ENCODE measurements around the gene UTP25. TPM values are rescaled to one million over a fixed set of nuclear protein-coding genes. Genes with fewer than 3 reads are reported as not detected.

Gene UTP25
- total RNA-seq, 2 experiments from 2014 or later = 8.9 to 9.5 TPM

DNA sequence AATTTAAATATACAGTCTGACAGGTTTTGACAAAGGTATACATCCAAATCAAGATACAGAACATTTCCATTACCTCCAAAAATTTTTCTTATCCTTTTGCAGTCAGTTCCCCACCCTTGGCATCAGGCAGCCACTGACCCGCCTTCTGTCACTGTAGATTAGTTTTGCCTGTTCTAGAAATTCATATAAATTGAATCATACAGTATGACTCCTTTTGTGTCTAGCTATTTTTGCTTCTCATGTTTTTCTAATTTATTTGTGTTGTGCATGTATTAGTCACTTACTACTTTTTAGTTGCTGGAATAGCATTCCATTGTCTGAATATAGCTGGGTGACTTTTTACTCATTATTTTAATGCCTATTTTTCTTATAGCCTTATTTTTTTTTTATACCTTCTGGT lies 3.8 kb downstream of the UTP25 start:
- Mint-ChIP-seq H3K4me3 (no peak overlapping the region), H3K27me3 (no peaks in the 10 kb centered on the region), H3K27ac (no peak overlapping the region), H3K36me3 (ENCODE audit: low read depth) (peaks cover 61% of the 10 kb centered on the region), H3K4me1 (ENCODE audit: low read depth) (peaks cover 65% of the 10 kb centered on the region), H3K9me3 (no peaks in the 10 kb centered on the region)
- ATAC-seq = no peak
- no peak for DNase-seq
- TF ChIP-seq, protein P1, sequence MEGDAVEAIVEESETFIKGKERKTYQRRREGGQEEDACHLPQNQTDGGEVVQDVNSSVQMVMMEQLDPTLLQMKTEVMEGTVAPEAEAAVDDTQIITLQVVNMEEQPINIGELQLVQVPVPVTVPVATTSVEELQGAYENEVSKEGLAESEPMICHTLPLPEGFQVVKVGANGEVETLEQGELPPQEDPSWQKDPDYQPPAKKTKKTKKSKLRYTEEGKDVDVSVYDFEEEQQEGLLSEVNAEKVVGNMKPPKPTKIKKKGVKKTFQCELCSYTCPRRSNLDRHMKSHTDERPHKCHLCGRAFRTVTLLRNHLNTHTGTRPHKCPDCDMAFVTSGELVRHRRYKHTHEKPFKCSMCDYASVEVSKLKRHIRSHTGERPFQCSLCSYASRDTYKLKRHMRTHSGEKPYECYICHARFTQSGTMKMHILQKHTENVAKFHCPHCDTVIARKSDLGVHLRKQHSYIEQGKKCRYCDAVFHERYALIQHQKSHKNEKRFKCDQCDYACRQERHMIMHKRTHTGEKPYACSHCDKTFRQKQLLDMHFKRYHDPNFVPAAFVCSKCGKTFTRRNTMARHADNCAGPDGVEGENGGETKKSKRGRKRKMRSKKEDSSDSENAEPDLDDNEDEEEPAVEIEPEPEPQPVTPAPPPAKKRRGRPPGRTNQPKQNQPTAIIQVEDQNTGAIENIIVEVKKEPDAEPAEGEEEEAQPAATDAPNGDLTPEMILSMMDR (IDR thresholded peaks at IDR 0.05) = no peak
- intact Hi-C loops (cut with micrococcal nuclease) = no loop called here
- ChIA-PET POLR2A (no interaction called here), CTCF (interaction anchor here (3.0 kb wide), 1 partner anchor 9 kb away, joined by 13 read pairs; no protein-coding TSS in a partner anchor)

DNA sequence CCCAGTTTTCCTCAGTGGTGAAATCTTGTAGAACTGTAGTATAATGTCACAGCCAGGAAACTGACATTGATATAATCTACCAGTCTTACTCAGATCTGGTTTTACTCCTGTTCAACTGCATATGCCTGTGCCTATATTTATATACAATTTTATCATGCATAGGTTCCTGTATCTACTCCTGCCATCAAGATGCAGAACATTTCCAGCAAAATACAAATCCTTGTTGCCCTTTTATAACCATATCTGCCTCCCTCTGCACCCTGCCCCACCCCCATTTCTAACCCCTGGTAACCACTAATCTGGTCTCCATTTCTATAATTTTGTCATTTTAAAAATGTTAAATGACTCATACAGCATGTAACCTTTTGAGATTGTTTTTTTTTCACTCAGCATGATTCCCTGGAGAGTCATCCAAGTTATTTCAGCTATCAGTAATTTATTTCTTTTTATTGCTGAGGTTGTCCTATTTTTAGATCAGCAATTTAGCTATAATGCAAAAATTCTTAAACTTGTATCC lies 8.1 kb downstream of the UTP25 start:
- H3K27me3 Mint-ChIP-seq = no peaks in the 10 kb centered on the region
- no peaks in the 10 kb centered on the region for H3K9me3 Mint-ChIP-seq
- H3K36me3 Mint-ChIP-seq (ENCODE audit: low read depth) = peaks cover 82% of the 10 kb centered on the region
- POLR2A ChIA-PET = interaction anchor here (0.9 to 1.5 kb wide), 2 partner anchors 8 to 66 kb away, joined by 3 to 5 read pairs; partner anchors contain the start of gene UTP25
- peak; percentile 55 for ATAC-seq
- H3K4me3 Mint-ChIP-seq = no peak overlapping the region
- DNase-seq = peak; percentile 40
- TF ChIP-seq, protein P1 (IDR thresholded peaks at IDR 0.05) = no peak
- H3K27ac Mint-ChIP-seq = peak overlapping the region; percentile 12
- intact Hi-C loops (cut with micrococcal nuclease) = no loop called here
- CTCF ChIA-PET = interaction anchor here (1.0 to 7.0 kb wide), 5 partner anchors 11 to 68 kb away, joined by 3 to 47 read pairs (median 4); no protein-coding TSS in a partner anchor
- H3K4me1 Mint-ChIP-seq (ENCODE audit: low read depth) = peaks cover 58% of the 10 kb centered on the region

DNA sequence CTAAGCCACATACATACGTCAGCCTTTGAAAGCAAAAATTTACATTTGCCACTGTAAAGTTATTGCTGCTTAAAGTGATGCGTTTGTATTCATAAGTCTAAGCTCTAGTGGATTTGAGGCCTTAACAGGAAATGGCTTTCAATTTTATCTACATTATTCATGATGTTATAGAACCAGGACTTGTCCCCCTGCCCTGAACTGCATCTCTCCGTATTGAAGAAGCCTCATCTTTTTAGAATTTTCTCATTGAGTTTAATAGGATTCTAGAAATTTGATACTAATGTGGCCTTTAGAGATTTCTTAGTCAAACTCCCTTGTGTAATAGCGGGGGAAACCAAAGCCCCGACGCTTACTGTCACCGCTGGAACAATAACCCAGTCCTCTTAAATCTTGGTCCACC lies 9.9 kb downstream of the UTP25 start:
- DNase-seq = no peak
- no peaks in the 10 kb centered on the region for H3K9me3 Mint-ChIP-seq
- ChIA-PET POLR2A (interaction anchor here (1.3 kb wide), 1 partner anchor 9 kb away, joined by 4 read pairs; the partner anchor contains the start of gene UTP25), CTCF (interaction anchor here (1.1 to 7.0 kb wide), 3 partner anchors 10 to 18 kb away, joined by 3 to 47 read pairs (median 3); partner anchors contain the start of gene UTP25)
- no peaks in the 10 kb centered on the region for H3K27me3 Mint-ChIP-seq
- no peak for ATAC-seq
- no peak overlapping the region for H3K4me3 Mint-ChIP-seq
- intact Hi-C loops (cut with micrococcal nuclease) = no loop called here
- peaks cover 81% of the 10 kb centered on the region for H3K36me3 Mint-ChIP-seq (ENCODE audit: low read depth)
- H3K27ac Mint-ChIP-seq = peak overlapping the region; percentile 2
- TF ChIP-seq, protein P1 (IDR thresholded peaks at IDR 0.05) = no peak
- peaks cover 49% of the 10 kb centered on the region for H3K4me1 Mint-ChIP-seq (ENCODE audit: low read depth)

DNA sequence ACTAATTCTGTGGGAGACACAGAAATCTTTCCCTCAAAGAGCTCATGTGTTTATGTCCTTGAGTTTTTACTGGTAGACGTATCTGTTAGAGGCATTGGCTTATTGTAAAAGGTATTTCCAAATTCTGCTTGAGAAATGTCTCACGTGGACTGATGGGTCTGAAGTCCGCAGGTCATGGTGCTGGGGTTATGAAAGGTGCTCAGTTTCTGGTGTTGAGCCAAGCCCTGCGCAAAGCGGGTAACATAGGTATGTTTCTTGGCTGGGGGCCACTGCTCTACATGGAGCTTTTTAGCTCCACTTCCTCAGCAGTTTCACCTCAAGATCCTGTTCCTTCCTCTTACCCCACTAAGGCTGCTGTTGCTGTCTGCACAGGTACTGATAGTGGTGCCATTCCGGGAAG lies 10.8 kb downstream of the UTP25 start:
- TF ChIP-seq, protein P1 (IDR thresholded peaks at IDR 0.05) = no peak
- no peak overlapping the region for H3K4me3 Mint-ChIP-seq
- no peak overlapping the region for H3K27ac Mint-ChIP-seq
- H3K27me3 Mint-ChIP-seq = no peaks in the 10 kb centered on the region
- ATAC-seq (no peak), DNase-seq (no peak)
- CTCF ChIA-PET = interaction anchor here (1.2 to 7.0 kb wide), 3 partner anchors 10 to 25 kb away, joined by 3 to 47 read pairs (median 3); partner anchors contain the start of gene UTP25
- peaks cover 46% of the 10 kb centered on the region for H3K4me1 Mint-ChIP-seq (ENCODE audit: low read depth)
- H3K36me3 Mint-ChIP-seq (ENCODE audit: low read depth) = peaks cover 78% of the 10 kb centered on the region
- POLR2A ChIA-PET = interaction anchor here (0.6 to 3.2 kb wide), 4 partner anchors 10 to 536 kb away, joined by 3 to 11 read pairs (median 4); partner anchors contain the start of gene UTP25
- intact Hi-C loops (cut with micrococcal nuclease) = no loop called here
- H3K9me3 Mint-ChIP-seq = no peaks in the 10 kb centered on the region

DNA sequence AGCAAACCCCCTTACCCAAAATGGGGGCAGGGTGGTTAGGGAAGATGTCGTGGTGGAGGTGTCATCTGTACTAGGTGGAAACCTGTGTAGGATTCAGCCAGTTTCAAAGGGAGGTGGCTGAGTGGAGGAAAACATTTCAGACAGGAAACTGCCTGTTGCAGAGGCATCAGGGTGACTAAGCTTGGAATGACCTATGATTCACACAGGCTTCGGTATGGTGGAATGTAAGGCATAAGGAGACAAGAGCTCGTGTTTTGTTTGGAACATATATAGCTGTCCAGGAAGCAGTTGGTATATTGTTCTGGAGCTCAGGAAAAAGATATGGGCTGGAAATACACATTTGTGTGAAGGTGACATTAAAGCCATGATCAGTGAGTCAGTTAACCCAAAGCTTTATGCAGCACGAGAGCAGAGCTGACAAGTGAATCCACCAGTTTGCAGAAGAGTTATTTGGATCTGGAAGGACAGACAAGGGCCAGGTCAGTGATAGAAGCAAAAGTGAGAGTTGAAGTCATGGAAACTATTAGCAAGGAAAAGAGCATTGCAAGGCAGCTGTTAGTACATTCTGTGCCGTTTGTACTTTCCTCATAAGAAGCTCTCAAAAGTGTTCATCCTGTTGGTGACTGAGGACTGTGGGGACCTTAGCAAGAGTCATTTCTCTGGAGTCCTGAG lies 12.2 kb downstream of the UTP25 start:
- Mint-ChIP-seq H3K27ac (peak overlapping the region; percentile 73), H3K9me3 (no peaks in the 10 kb centered on the region), H3K4me1 (ENCODE audit: low read depth) (peaks cover 36% of the 10 kb centered on the region), H3K4me3 (no peak overlapping the region), H3K27me3 (no peaks in the 10 kb centered on the region), H3K36me3 (ENCODE audit: low read depth) (peaks cover 68% of the 10 kb centered on the region)
- ChIA-PET POLR2A (interaction anchor here (0.8 to 3.2 kb wide), 4 partner anchors 9 to 534 kb away, joined by 3 to 11 read pairs (median 3); partner anchors contain the start of gene UTP25), CTCF (interaction anchor here (0.8 to 7.0 kb wide), 6 partner anchors 10 to 24 kb away, joined by 3 to 47 read pairs (median 3); no protein-coding TSS in a partner anchor)
- DNase-seq = peak; percentile 17
- ATAC-seq = peak; percentile 72
- TF ChIP-seq, protein P1 (IDR thresholded peaks at IDR 0.05) = no peak
- intact Hi-C loops (cut with micrococcal nuclease) = no loop called here

Measured in activated CD8-positive, alpha-beta T cell treated with anti-CD3 and anti-CD28 coated beads for 36 hours (primary cell).